Stimulated activated CD8-positive, alpha-beta memory T cell treated with anti-CD3 and anti-CD28 coated beads, Interleukin-7, amount 100 ng/mL, for 48 hours (primary cell): ENCODE measurements around the gene OR4M1.
"Not testable (repeated sequence)": the region's sequence is repeated elsewhere in the genome, so short reads cannot be mapped to it uniquely, and the experiment has no call there.

Experiments used
- DNase-seq, 2 donors: peaks; one replicate each; pipeline ENCODE4 v3.0.0-alpha.2; 2020; ENCODE audit warnings: low read depth in 1 of 2; ENCODE audit errors: extremely low read depth in 1 of 2

OR4M1 gene

GRCh38 chr14:19821016-19821415, 47.7 kb downstream of the OR4M1 start:
- not testable (repeated sequence) for DNase-seq

GRCh38 chr14:19823178-19823577, 49.9 kb downstream of the OR4M1 start:
- DNase-seq: no peak

DNA sequence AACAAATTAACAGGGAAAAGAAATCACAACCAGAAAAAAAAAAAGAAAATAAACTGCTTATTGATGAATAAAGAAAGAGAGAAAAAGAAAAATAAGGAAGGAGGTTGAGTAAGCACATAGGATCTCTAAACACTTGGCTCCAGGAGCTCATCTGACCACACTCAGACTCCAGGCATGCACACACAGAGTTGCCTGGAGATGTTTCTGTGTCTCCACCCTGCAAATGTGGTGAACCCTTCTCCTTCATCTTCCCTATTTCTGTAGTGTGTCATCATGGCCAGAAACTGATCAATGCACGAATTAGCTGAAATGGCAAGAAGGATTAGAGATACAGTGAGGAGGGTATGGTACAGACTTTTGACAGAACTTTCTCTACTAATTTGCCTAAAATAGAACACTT, 50.5 kb downstream of the OR4M1 start:
- no peak for DNase-seq

GRCh38 chr14:19827626-19828244, 54.4 kb downstream of the OR4M1 start:
- not testable (repeated sequence) for DNase-seq

DNA sequence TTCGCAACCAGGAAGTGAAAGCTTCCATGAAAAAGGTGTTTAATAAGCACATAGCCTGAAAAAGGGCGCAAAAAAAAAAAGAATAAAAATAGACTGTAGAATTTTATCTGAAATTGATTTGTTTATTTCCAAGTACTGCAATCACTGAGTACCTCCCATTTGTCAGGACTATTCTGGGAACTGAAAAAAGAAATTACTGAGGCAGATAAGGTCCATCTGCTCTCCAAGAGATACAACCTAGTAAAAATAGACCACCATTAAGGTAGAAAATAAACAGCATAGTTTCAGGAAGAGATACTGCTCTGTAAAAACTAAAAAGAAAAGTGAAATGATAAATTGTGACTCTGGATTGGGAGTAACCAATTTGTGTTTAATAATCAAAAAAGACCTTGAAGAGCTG, 55.0 kb downstream of the OR4M1 start:
- no peak for DNase-seq
